Measurements from ENCODE around the gene FCF1. TPM values are rescaled to one million over a fixed set of nuclear protein-coding genes. Genes with fewer than 3 reads are reported as not detected.
A peak's percentile ranks its signal among the peaks of the same experiment; 100 is the strongest.

The FCF1 gene
- total and polyA plus RNA-seq, 2 experiments from 2014 or later: 30.3 to 58.7 TPM

GRCh38 chr14:74785056-74785613 is 72.2 kb downstream of the FCF1 start (continued):
- no peak for TF ChIP-seq ZNF462 (CRISPR knock-in tag; IDR thresholded peaks at IDR 0.05)

GRCh38 chr14:74786796-74787315 is 73.9 kb downstream of the FCF1 start:
- H3K27ac ChIP-seq (ENCODE audit: low read depth): no peak overlapping the region
- H3K36me3 ChIP-seq (ENCODE audit: insufficient read depth): peaks cover 22% of the 10 kb centered on the region; the same call in 1 of the 2 replicates
- Mint-ChIP-seq H3K4me1 (peaks cover 14% of the 10 kb centered on the region), H3K27ac (peak overlapping the region; percentile 48; the same call in 1 of the 2 replicates), H3K36me3 (ENCODE audit: low read depth) (peaks cover 53% of the 10 kb centered on the region), H3K9me3 (no peaks in the 10 kb centered on the region), H3K4me3 (no peak overlapping the region), H3K27me3 (ENCODE audit: insufficient read depth, low read depth, poor library complexity) (no peaks in the 10 kb centered on the region)
- H3F3A ChIP-seq (replicated peaks; ENCODE audit: low read depth): no peaks in the 10 kb centered on the region
- no peak overlapping the region for H2AFZ ChIP-seq
- H3K4me3 ChIP-seq: no peak overlapping the region
- no peak for DNase-seq (ENCODE audit: low spot score)
- no peaks in the 10 kb centered on the region for H3K27me3 ChIP-seq (ENCODE audit: insufficient read depth)
- H4K20me1 ChIP-seq (replicated peaks; ENCODE audit: insufficient read depth): no peaks in the 10 kb centered on the region
- H3K4me1 ChIP-seq (ENCODE audit: insufficient read depth): peaks cover 19% of the 10 kb centered on the region
- H3K9me2 ChIP-seq (ENCODE audit: insufficient read depth): no peaks in the 10 kb centered on the region
- H3K4me2 ChIP-seq: no peak overlapping the region
- no peak for ATAC-seq
- H3K79me2 ChIP-seq (replicated peaks; ENCODE audit: insufficient read depth): peaks cover 74% of the 10 kb centered on the region
- TF ChIP-seq STAT1 (IDR thresholded peaks at IDR 0.05; ENCODE audit: unreplicated experiment) (no peak), JUNB (IDR thresholded peaks at IDR 0.05; ENCODE audit: unreplicated experiment) (no peak), CREB1 (CRISPR knock-in tag; IDR thresholded peaks at IDR 0.05; ENCODE audit: low read depth) (no peak), ZNF462 (CRISPR knock-in tag; IDR thresholded peaks at IDR 0.05) (no peak), ETS1 (IDR thresholded peaks at IDR 0.05) (no peak), NANOG (IDR thresholded peaks at IDR 0.05; ENCODE audit: borderline replicate concordance) (no peak), ZNF331 (CRISPR knock-in tag; IDR thresholded peaks at IDR 0.05; ENCODE audit: low read depth) (no peak), POLR2AphosphoS5 (IDR thresholded peaks at IDR 0.05; ENCODE audit: low read depth) (no peak)
